Activated CD4-positive, alpha-beta T cell treated with anti-CD3 and anti-CD28 coated beads for 4 hours (primary cell): ENCODE results near the gene FGFR2.

Experiments
- DNase-seq, 2 donors: peaks; one replicate each; pipeline ENCODE4 v3.0.0-alpha.2; 2020

FGFR2 gene

GRCh38 chr10:121442086-121442935 lies 155.9 kb downstream of the FGFR2 start:
- no peak for DNase-seq

GRCh38 chr10:121440461-121440860 lies 157.8 kb downstream of the FGFR2 start:
- DNase-seq: no peak

GRCh38 chr10:121438333-121438732 lies 159.9 kb downstream of the FGFR2 start:
- no peak for DNase-seq

GRCh38 chr10:121437596-121437995 lies 160.6 kb downstream of the FGFR2 start:
- no peak for DNase-seq

- no peak for DNase-seq
Observed at GRCh38 chr10:121436630-121437341, 161.5 kb downstream of the FGFR2 start.

- DNase-seq: no peak
Observed at GRCh38 chr10:121436281-121436629, 162.0 kb downstream of the FGFR2 start.

- DNase-seq: no peak
Observed at GRCh38 chr10:121435099-121435875, 163.0 kb downstream of the FGFR2 start.

GRCh38 chr10:121433965-121434364 lies 164.3 kb downstream of the FGFR2 start:
- DNase-seq: no peak

GRCh38 chr10:121428867-121429266 lies 169.4 kb downstream of the FGFR2 start:
- no peak for DNase-seq
